AG04449 (cell line): ENCODE data around the gene MYBL2.

ENCODE experiments used
- CTCF ChIA-PET: fragments of 350-600 bp; formaldehyde crosslinking; extraction: SDS; loops from one replicate; lab custom pipeline; 2021; ENCODE audit warnings: antibody characterized with exemption; lab: Yijun Ruan, JAX
- POLR2A ChIA-PET: fragments of 400-600, 350-600 bp; formaldehyde crosslinking; extraction: SDS; loops from one replicate; lab custom pipeline; 2020; ENCODE audit warnings: antibody characterized with exemption, inconsistent platforms; lab: Yijun Ruan, JAX
- DNase-seq: peaks from one replicate; pipeline ENCODE4 v3.0.0-alpha.2; 2010; ENCODE audit warnings: low read depth, low spot score
- H3K4me3 ChIP-seq: 2 replicates; pipeline ENCODE4 v1.5.1; 2011; ENCODE audit warnings: low read depth, mild to moderate bottlenecking, control low read depth, low read length
- TF ChIP-seq, protein P1 (sequence below): IDR thresholded peaks from one replicate; pipeline ENCODE4 v1.5.1; 2011; ENCODE audit warnings: mild to moderate bottlenecking, moderate library complexity, low read length, control low read depth, inconsistent platforms; ENCODE audit not compliant: insufficient read depth; ENCODE audit errors: missing control alignments

The MYBL2 gene

DNA sequence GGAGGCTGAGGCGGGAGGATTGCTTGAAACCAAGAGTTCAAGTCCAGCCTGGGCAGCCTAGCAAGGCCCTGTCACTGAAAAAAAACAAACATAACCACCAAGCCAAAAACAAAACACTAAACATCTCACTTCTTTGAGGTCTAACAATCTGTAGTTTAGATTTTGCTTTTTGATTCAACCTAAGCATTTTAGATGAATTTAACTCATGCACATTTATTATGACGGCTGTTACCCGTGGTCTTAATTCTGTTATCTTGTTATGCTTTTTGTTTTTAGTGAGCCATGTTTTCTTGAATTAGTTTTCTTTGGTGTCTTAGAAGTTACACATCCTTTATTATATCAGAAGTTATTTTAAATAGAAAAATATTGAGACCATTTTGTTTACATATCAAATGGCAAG, 73.7 kb downstream of the MYBL2 start:
- ChIA-PET POLR2A (no interaction called here), CTCF (interaction anchor here (1.9 kb wide), 1 partner anchor 8 kb away, joined by 4 read pairs; no protein-coding TSS in a partner anchor)
- H3K4me3 ChIP-seq: no peak overlapping the region
- DNase-seq: no peak
- TF ChIP-seq, protein P1, sequence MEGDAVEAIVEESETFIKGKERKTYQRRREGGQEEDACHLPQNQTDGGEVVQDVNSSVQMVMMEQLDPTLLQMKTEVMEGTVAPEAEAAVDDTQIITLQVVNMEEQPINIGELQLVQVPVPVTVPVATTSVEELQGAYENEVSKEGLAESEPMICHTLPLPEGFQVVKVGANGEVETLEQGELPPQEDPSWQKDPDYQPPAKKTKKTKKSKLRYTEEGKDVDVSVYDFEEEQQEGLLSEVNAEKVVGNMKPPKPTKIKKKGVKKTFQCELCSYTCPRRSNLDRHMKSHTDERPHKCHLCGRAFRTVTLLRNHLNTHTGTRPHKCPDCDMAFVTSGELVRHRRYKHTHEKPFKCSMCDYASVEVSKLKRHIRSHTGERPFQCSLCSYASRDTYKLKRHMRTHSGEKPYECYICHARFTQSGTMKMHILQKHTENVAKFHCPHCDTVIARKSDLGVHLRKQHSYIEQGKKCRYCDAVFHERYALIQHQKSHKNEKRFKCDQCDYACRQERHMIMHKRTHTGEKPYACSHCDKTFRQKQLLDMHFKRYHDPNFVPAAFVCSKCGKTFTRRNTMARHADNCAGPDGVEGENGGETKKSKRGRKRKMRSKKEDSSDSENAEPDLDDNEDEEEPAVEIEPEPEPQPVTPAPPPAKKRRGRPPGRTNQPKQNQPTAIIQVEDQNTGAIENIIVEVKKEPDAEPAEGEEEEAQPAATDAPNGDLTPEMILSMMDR: no peak

DNA sequence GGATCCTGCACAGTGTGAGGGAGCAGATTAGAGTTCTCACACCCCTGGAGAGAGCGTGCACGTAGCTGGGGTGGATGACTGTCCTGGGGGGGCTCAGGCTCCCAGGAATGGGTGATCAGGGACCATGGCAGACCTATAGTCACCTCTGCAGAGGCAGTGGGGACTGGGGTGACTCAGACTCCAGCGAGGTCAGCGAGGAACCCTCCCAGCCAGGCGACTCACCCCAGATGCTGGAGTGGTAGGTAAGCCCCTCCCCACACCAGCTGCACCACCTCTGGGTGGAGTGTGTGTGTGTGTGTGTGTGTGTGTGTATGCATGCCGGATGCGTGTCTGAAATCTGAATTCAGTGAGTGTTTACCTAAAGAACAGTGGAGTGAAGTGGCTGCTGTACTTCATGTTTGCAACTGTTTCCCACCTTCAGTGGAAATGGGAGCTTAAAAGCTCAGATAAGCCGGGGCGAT, 77.3 kb downstream of the MYBL2 start:
- H3K4me3 ChIP-seq: no peak overlapping the region
- no peak for DNase-seq
- ChIA-PET CTCF (interaction anchor here (0.6 to 12.1 kb wide), 3 partner anchors 206 to 339 kb away, joined by 3 to 453 read pairs (median 5); no protein-coding TSS in a partner anchor), POLR2A (interaction anchor here (0.8 kb wide), 1 partner anchor 287 kb away, joined by 4 read pairs; no protein-coding TSS in a partner anchor)
- TF ChIP-seq, protein P1: no peak

DNA sequence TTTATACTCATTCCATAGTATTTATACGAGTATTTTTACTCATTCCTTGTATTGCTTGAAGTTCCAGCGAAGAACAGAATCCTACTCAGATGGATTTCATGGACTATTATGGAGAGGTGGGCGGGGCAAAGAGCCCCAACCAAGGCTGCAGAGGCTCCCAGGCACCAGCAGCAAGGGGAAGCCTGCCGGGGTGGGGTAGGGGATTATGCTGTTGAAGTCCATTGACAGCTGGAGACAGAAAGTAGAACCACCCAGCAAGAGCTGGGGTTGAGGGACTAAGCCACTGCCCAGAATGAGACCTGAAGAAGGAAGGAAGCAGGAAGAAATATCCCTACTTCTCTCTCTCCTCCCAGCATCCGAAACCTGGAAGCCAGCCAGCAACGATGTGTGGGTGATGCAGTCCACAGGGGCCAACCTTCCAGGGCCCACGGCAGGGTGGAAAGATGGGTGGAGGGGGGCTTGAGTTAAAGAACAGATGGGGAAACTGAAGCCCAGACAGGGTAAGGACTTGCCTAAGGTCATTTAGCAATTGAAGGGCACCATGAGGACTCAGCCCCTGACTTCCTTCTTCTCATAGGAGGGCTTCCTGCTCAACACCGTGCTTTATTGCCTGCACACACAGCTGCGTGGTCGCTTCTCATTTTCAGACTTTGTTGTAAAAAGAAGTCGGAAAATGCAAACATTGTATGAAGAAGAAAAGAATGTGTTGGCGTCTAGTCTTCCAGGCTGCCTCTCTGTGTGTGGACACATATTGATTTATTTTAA, 78.2 kb downstream of the MYBL2 start:
- no peak for DNase-seq
- H3K4me3 ChIP-seq: no peak overlapping the region
- ChIA-PET POLR2A (no interaction called here), CTCF (interaction anchor here (0.9 to 12.1 kb wide), 2 partner anchors 296 to 338 kb away, joined by 5 to 453 read pairs; no protein-coding TSS in a partner anchor)
- TF ChIP-seq, protein P1: no peak

DNA sequence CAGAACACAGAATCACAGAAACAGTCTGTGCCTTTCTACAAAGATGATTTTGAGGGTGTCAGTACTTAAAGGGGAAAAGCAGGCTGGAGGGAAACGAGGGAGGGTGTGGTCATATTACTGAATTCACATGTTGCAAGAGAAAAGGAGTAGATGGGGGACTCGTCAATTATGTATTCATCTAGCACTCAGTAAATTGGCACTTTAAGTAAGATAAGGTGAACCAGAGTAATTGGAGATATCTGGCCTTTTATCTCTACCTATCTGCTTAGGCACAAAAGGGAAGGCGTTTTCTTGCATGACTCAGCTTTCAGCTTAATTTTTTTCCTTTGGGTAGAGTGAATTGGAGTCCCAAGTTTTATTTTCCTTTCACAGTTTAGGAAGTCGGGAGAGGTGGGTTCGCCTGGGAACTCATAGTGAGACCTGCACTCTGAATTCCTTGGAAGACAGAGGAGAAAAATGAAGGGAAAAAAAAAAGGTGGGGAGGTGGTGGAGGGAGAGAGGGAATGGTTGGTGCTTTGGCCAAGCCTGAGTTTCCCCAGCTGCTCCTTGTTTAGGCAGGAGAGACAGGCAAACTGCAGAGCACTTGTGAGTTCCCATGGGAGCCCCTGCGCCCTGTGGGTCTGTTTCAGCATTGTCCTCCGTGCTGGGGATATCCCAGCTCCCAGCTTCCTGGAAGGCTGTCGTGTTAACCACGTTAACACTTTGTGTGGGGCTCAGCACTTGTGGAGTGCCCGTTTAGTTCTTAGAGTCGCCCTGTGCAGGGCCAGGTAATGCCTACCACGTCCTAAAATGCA, 79.6 kb downstream of the MYBL2 start:
- CTCF ChIA-PET: interaction anchor here (12.1 kb wide), 1 partner anchor 337 kb away, joined by 453 read pairs; no protein-coding TSS in a partner anchor
- POLR2A ChIA-PET: interaction anchor here (0.7 kb wide), 1 partner anchor 34 kb away, joined by 3 read pairs; no protein-coding TSS in a partner anchor
- H3K4me3 ChIP-seq: no peak overlapping the region
- no peak for DNase-seq
- TF ChIP-seq, protein P1: no peak

DNA sequence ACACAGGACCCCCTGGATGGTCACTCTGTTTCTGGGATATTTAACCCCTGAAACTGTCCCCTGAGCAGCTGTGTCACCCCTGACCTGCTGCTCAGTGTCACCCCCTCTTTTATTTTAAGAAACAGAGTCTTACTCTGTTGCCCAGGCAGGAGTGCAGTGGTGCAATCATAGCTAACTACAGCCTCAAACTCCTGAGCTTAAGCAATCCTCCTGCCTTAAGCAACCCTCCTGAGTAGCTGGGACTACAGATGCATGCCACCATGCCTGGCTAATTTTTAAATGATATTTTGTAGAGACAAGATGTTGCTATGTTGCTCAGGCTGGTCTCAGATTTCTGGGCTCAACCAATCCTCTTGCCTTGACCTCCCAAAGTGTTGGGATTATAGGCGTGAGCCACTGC, 81.4 kb downstream of the MYBL2 start:
- H3K4me3 ChIP-seq: no peak overlapping the region
- POLR2A ChIA-PET: no interaction called here
- CTCF ChIA-PET: interaction anchor here (0.5 to 12.1 kb wide), 13 partner anchors 8 to 361 kb away, joined by 3 to 453 read pairs (median 4); no protein-coding TSS in a partner anchor
- TF ChIP-seq, protein P1: no peak
- no peak for DNase-seq
